IMR-90 (cell line): ENCODE data around the gene RNF19B. TPM values are rescaled to one million over a fixed set of nuclear protein-coding genes. Genes with fewer than 3 reads are reported as not detected.

Source experiments
- ATAC-seq: fragments of 200-7000 bp; cut with Tn5 transposase; 2 replicates; pipeline ENCODE4 v1.9.1; 2020; ENCODE audit warnings: low read depth, mild to moderate bottlenecking, moderate library complexity
- BruUV-seq: library from RNA; stranded (reverse); fragments of 400-500 nt; replicated peaks from 2 replicates; lab custom pipeline; 2021; lab: Mats Ljungman, UMichigan
- CTCF ChIA-PET: fragments of 300-600 bp; formaldehyde crosslinking; extraction: SDS; loops from one replicate; lab custom pipeline; 2021; ENCODE audit warnings: antibody characterized with exemption; lab: Yijun Ruan, JAX
- POLR2A ChIA-PET: fragments of 300-600 bp; sonication (Branson Sonifier 250); formaldehyde crosslinking; loops from one replicate; lab custom pipeline; 2022; ENCODE audit warnings: antibody characterized with exemption; ENCODE audit not compliant: unreplicated experiment; lab: Charles Lee
- DNase-seq: peaks from one replicate; pipeline ENCODE4 v3.0.0; 2013
- H2AFZ ChIP-seq: replicated peaks from 2 replicates; pipeline ENCODE3; 2013; ENCODE audit warnings: low read length, mild to moderate bottlenecking; ENCODE audit not compliant: poor library complexity
- H2AK5ac ChIP-seq: 2 replicates; pipeline ENCODE4 v1.6.1; 2013; ENCODE audit warnings: low read depth, low read length, inconsistent platforms
- H2AK9ac ChIP-seq: replicated peaks from 2 replicates; pipeline ENCODE3; 2013; ENCODE audit warnings: mild to moderate bottlenecking, low read depth, low read length, moderate library complexity; ENCODE audit not compliant: poor library complexity
- H2BK120ac ChIP-seq: 2 replicates; pipeline ENCODE4 v1.6.1; 2013; ENCODE audit warnings: low read depth, low read length, inconsistent platforms
- H2BK15ac ChIP-seq: 3 replicates; pipeline ENCODE4 v1.6.1; 2013; ENCODE audit warnings: low read depth, low read length, inconsistent platforms
- H2BK20ac ChIP-seq: 2 replicates; pipeline ENCODE4 v1.6.1; 2013; ENCODE audit warnings: low read depth, mild to moderate bottlenecking, inconsistent platforms, low read length, moderate library complexity
- H2BK5ac ChIP-seq: 2 replicates; pipeline ENCODE4 v1.6.1; 2013; ENCODE audit warnings: mild to moderate bottlenecking, low read depth, low read length, inconsistent platforms; ENCODE audit not compliant: poor library complexity, severe bottlenecking
- H3K14ac ChIP-seq: replicated peaks from 2 replicates; pipeline ENCODE4 v1.6.1; 2013; ENCODE audit warnings: low read depth, low read length, inconsistent platforms
- H3K18ac ChIP-seq: 2 replicates; pipeline ENCODE4 v1.6.1; 2013; ENCODE audit warnings: low read depth, low read length, control low read depth
- H3K23ac ChIP-seq: 2 replicates; pipeline ENCODE4 v1.6.1; 2013; ENCODE audit warnings: low read depth, low read length, inconsistent platforms
- H3K27ac ChIP-seq: 2 replicates; pipeline ENCODE4 v1.5.1; 2013; ENCODE audit warnings: mild to moderate bottlenecking, control low read depth, low read length; ENCODE audit not compliant: insufficient read depth
- H3K27me3 ChIP-seq: 2 replicates; pipeline ENCODE4 v1.6.1; 2013; ENCODE audit warnings: low read length; ENCODE audit not compliant: control insufficient read depth, insufficient read depth
- H3K36me3 ChIP-seq: 2 replicates; pipeline ENCODE4 v1.6.1; 2013; ENCODE audit warnings: low read length, mixed read lengths; ENCODE audit not compliant: control insufficient read depth, insufficient read depth
- H3K4ac ChIP-seq: 2 replicates; pipeline ENCODE4 v1.6.1; 2013; ENCODE audit warnings: low read depth, low read length, inconsistent platforms
- H3K4me1 ChIP-seq: 2 replicates; pipeline ENCODE4 v1.6.1; 2013; ENCODE audit warnings: low read length, mixed read lengths; ENCODE audit not compliant: control insufficient read depth, insufficient read depth
- H3K4me2 ChIP-seq: 2 replicates; pipeline ENCODE4 v1.6.1; 2013; ENCODE audit warnings: low read depth, mild to moderate bottlenecking, control low read depth, low read length, moderate library complexity
- H3K4me3 ChIP-seq: 2 replicates; pipeline ENCODE4 v1.5.1; 2013; ENCODE audit warnings: low read depth, mild to moderate bottlenecking, control low read depth, low read length, moderate library complexity; ENCODE audit not compliant: insufficient read depth
- H3K56ac ChIP-seq: 2 replicates; pipeline ENCODE4 v1.6.1; 2013; ENCODE audit warnings: low read length, inconsistent platforms; ENCODE audit not compliant: insufficient read depth; ENCODE audit errors: extremely low read depth
- H3K79me1 ChIP-seq, 2 experiments: 2 replicates each; pipeline ENCODE4 v1.6.1; 2013; ENCODE audit warnings: low read length in 2 of 2, inconsistent platforms in 1 of 2, low read depth in 1 of 2
- H3K9ac ChIP-seq: 2 replicates; pipeline ENCODE4 v1.6.1; 2013; ENCODE audit warnings: low read depth, low read length, control low read depth
- H3K9me1 ChIP-seq: 2 replicates; pipeline ENCODE4 v1.6.1; 2013; ENCODE audit warnings: low read length, inconsistent platforms; ENCODE audit not compliant: insufficient read depth
- H3K9me3 ChIP-seq: 2 replicates; pipeline ENCODE4 v1.6.1; 2013; ENCODE audit warnings: low read length; ENCODE audit not compliant: control insufficient read depth, insufficient read depth
- H4K20me1 ChIP-seq: 2 replicates; pipeline ENCODE4 v1.6.1; 2013; ENCODE audit warnings: low read length, inconsistent platforms; ENCODE audit not compliant: insufficient read depth
- H4K5ac ChIP-seq: 2 replicates; pipeline ENCODE4 v1.6.1; 2013; ENCODE audit warnings: mild to moderate bottlenecking, low read depth, low read length, control low read depth
- H4K8ac ChIP-seq, 2 experiments: 2 replicates each; pipeline ENCODE4 v1.6.1; 2013; ENCODE audit warnings: low read depth in 2 of 2, low read length in 2 of 2, control low read depth in 1 of 2, inconsistent platforms in 1 of 2
- H4K91ac ChIP-seq: 2 replicates; pipeline ENCODE4 v1.6.1; 2013; ENCODE audit warnings: low read depth, low read length, inconsistent platforms; ENCODE audit not compliant: insufficient read depth
- CHD1 ChIP-seq: IDR thresholded peaks from 2 replicates; pipeline ENCODE4 v1.6.1; 2012; ENCODE audit warnings: low read depth, low read length, improper control_type of control experiment
- MXI1 ChIP-seq: IDR thresholded peaks from 2 replicates; pipeline ENCODE4 v1.6.1; 2012; ENCODE audit warnings: low read depth, mild to moderate bottlenecking, low read length, moderate library complexity, borderline replicate concordance
- WGBS, 2 experiments: methylation state at CpG; one replicate each; pipeline versions ENCODE4 v1.1.5 to v1.1.7; 2013; ENCODE audit warnings: missing lambda C conversion rate in 2 of 2; ENCODE audit not compliant: insufficient read length in 1 of 2; ENCODE audit errors: extremely low coverage in 2 of 2; 5-methylcytosine and 5-hydroxymethylcytosine counted together
- dilution Hi-C: fragments of 300-500 bp; cut with HindIII; formaldehyde crosslinking; loops from one replicate; pipeline ENCODE4 v1.14.3; 2018; ENCODE audit warnings: low sequenced_read_pairs; ENCODE audit not compliant: unreplicated experiment
- in situ Hi-C: fragments of 300-500 bp; cut with MboI; formaldehyde crosslinking; loops from 3 replicates; pipeline ENCODE4 v1.14.3; 2019; ENCODE audit warnings: low sequenced_read_pairs, inconsistent platforms, mixed read lengths
- intact Hi-C: fragments of 100-400 bp; cut with micrococcal nuclease; formaldehyde crosslinking; loops from 2 replicates; pipeline ENCODE4 v1.10.0; 2022
- polyA plus RNA-seq, 3 experiments: library from polyadenylated mRNA; depleted of rRNA; stranded (reverse); fragments of >200 nt; gene quantifications; 2 replicates each; pipeline ENCODE4 v1.2.3, GENCODE V29; 2012; ENCODE audit warnings: low replicate concordance in 1 of 3
- total RNA-seq: library from RNA; depleted of rRNA; stranded (reverse); fragments of >200 nt; gene quantifications from 2 replicates; pipeline ENCODE4 v1.2.3, GENCODE V29; 2012

RNF19B gene
- total and polyA plus RNA-seq, 2 of the 4 experiments (the other 2 are of a cell fraction) = 10.0 to 11.6 TPM

DNA sequence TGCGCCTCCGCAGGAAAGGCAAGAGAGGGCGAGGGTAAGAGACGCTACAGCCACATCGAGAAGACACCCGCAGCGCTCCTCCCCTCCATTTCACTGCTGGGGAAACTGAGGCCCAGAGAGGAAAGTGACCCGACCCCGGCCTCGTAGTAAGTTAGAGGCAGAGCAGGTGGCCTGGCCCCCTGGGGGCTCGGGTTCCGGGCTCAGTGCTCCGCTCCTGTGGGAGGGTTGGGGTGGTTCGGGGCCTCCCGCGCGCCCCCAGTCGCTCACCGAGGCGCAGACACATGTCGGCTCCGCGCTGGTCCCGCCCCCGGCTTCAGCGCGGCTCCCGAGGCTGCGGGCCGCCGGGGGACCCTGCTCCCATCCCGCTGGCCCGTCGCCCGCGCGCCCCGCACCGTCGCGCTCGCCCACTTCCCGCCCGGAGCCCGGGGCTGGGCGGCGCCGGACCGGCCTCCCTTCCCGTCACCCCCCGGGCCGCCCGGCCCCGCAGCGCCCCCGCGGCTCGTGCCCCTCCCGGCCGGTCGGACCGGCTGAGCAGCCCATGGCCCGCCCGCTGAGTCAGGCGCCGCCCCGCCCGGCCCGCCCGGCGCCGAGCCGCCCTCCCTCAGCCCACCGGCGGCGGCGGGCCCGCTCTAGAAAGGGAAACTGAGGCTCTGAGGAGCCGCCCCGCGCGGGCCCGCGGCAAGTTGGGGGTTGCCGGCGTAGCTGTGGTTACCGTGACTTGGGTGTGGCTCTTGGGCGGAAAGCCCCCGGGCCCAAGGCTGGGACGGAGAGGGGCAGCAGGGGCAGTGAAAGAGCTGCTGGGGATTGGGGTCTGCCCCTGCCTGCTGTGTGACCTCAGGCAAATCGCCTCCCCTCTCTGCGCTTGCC lies 63.4 kb downstream of the RNF19B start, which contains the start of gene TMEM54:
TSS of gene TMEM54 (minus strand) at position 434 of the 867 bp plus-strand sequence. CDS start at position 283, 151 bp downstream.
- WGBS, 2 experiments = 0% methylated on average over 29 of the region's 92 CpGs; no CpG with 5 or more reads in 1 of the 2 experiments
- H2AFZ ChIP-seq = peak within 1 kb of the TSS; percentile 91
- H2AK5ac ChIP-seq = peak within 1 kb of the TSS; percentile 58
- H2BK5ac ChIP-seq = peak within 1 kb of the TSS; percentile 8
- H2BK120ac ChIP-seq = peak within 1 kb of the TSS; percentile 40; the same call in 1 of the 2 replicates
- in situ Hi-C loops = no loop called here
- intact Hi-C loops = no loop called here
- ATAC-seq = peak; percentile 95
- H3K27ac ChIP-seq = peak within 1 kb of the TSS; percentile 2; the same call in 1 of the 2 replicates
- peak within 1 kb of the TSS; percentile 68 for H3K4me3 ChIP-seq
- H3K56ac ChIP-seq = peak within 1 kb of the TSS; percentile 9; the same call in 1 of the 2 replicates
- peak within 1 kb of the TSS; percentile 86 for H3K4me2 ChIP-seq
- ChIA-PET CTCF (interaction anchor here (0.6 kb wide), 1 partner anchor 500 kb away, joined by 3 read pairs; no protein-coding TSS in a partner anchor), POLR2A (no interaction called here)
- H3K36me3 ChIP-seq = 0 out of 2 replicates have a peak, but pooled peaks cover 1% of the 10 kb centered on the region
- peak within 1 kb of the TSS; percentile 83 for H4K5ac ChIP-seq
- TF ChIP-seq CHD1 (no peak), MXI1 (peak; percentile 46; the same call in 1 of the 2 replicates)
- H2BK20ac ChIP-seq = no peak within 1 kb of the TSS
- dilution Hi-C loops = no loop called here
- peaks cover 6% of the 10 kb centered on the region; the same call in 1 of the 2 replicates for H3K9me1 ChIP-seq
- peak within 1 kb of the TSS; percentile 58 for H3K4ac ChIP-seq
- H3K23ac ChIP-seq = peak within 1 kb of the TSS; percentile 72
- H4K91ac ChIP-seq = peak within 1 kb of the TSS; percentile 66; the same call in 1 of the 2 replicates
- peak within 1 kb of the TSS; percentile 62 to 90; a peak in 3 of 4 replicates for H4K8ac ChIP-seq
- peak; percentile 15 for DNase-seq
- peak within 1 kb of the TSS; percentile 17; the same call in 1 of the 2 replicates for H3K18ac ChIP-seq
- peak within 1 kb of the TSS; percentile 58 for H3K9ac ChIP-seq
- H2AK9ac ChIP-seq = peak within 1 kb of the TSS; percentile 80
- no peaks in the 10 kb centered on the region for H4K20me1 ChIP-seq
- no peaks in the 10 kb centered on the region for H3K9me3 ChIP-seq
- peak within 1 kb of the TSS; percentile 94 for H3K14ac ChIP-seq
- peaks cover 2% of the 10 kb centered on the region; the same call in 1 of the 2 replicates for H3K4me1 ChIP-seq
- no TSS peak for BruUV-seq
- peaks cover 5% of the 10 kb centered on the region for H3K27me3 ChIP-seq
- no peak within 1 kb of the TSS for H2BK15ac ChIP-seq
- H3K79me1 ChIP-seq = peaks cover 0 to 9% of the 10 kb centered on the region in 2 experiments; a peak in 1 of 4 replicates
